Activated T-cell treated with anti-CD3 and anti-CD28 coated beads, Interleukin-2, amount 50 U/mL, for 72 hours (primary cell): ENCODE measurements around the gene CACNG4. TPM values are rescaled to one million over a fixed set of nuclear protein-coding genes. Genes with fewer than 3 reads are reported as not detected.
"Not testable (repeated sequence)": the region's sequence is repeated elsewhere in the genome, so short reads cannot be mapped to it uniquely, and the experiment has no call there.

ENCODE experiments used
- ATAC-seq, 2 donors: fragments of 150-1000 bp; cut with Tn5 transposase; replicated peaks in 1 of 2; 2 replicates each; pipeline ENCODE4 v1.10.0; 2021; ENCODE audit warnings: moderate library complexity in 2 of 2, mild to moderate bottlenecking in 1 of 2
- DNase-seq, 2 donors: peaks; one replicate each; pipeline ENCODE4 v3.0.0; 2021 to 2022; ENCODE audit warnings: mixed read lengths in 1 of 2
- H3K27ac Mint-ChIP-seq: one replicate; pipeline ENCODE4 v1.8.0; 2022; ENCODE audit warnings: mild to moderate bottlenecking, moderate library complexity, mixed read lengths
- H3K27me3 Mint-ChIP-seq: one replicate; pipeline ENCODE4 v1.8.0; 2022; ENCODE audit warnings: low read depth, mixed read lengths
- H3K36me3 Mint-ChIP-seq, 2 donors: one replicate each; pipeline ENCODE4 v1.8.0; 2022; ENCODE audit warnings: mixed read lengths in 2 of 2, mild to moderate bottlenecking in 1 of 2; ENCODE audit not compliant: insufficient read depth in 2 of 2
- H3K4me1 Mint-ChIP-seq: one replicate; pipeline ENCODE4 v1.8.0; 2022; ENCODE audit warnings: low read depth, mixed read lengths
- H3K4me3 Mint-ChIP-seq, 2 donors: one replicate each; pipeline ENCODE4 v1.8.0; 2022; ENCODE audit warnings: mild to moderate bottlenecking in 2 of 2, mixed read lengths in 2 of 2, moderate library complexity in 2 of 2
- H3K9me3 Mint-ChIP-seq, 2 donors: one replicate each; pipeline ENCODE4 v1.8.0; 2022; ENCODE audit warnings: mixed read lengths in 2 of 2
- total RNA-seq, 2 donors: library from RNA; stranded (reverse); gene quantifications; one replicate each; pipeline ENCODE4 v1.2.3, GENCODE V29; 2022

CACNG4 gene
- total RNA-seq, 2 donors from 2014 or later: not detected

- H3K4me3 Mint-ChIP-seq, H3K9me3 Mint-ChIP-seq: not testable (repeated sequence)
Measured at GRCh38 chr17:67041119-67041518, 76.6 kb downstream of the CACNG4 start.

GRCh38 chr17:67041531-67041930 lies 77.0 kb downstream of the CACNG4 start:
- Mint-ChIP-seq H3K27me3 (peaks cover 17% of the 10 kb centered on the region), H3K27ac (no peak overlapping the region), H3K4me1 (no peaks in the 10 kb centered on the region), H3K36me3 (no peaks in the 10 kb centered on the region), H3K4me3 (no peak overlapping the region), H3K9me3 (peaks cover 0 to 3% of the 10 kb centered on the region in 2 donors)
- ATAC-seq (no peak), DNase-seq (no peak)

More at GRCh38 chr17:67041119-67041518, 76.6 kb downstream of the CACNG4 start:
- H3K27ac Mint-ChIP-seq, H3K36me3 Mint-ChIP-seq, ATAC-seq, DNase-seq, H3K4me1 Mint-ChIP-seq: not testable (repeated sequence)
- H3K27me3 Mint-ChIP-seq: peaks cover 21% of the 10 kb centered on the region

GRCh38 chr17:67041941-67042899 lies 77.7 kb downstream of the CACNG4 start:
- peaks cover 0 to 3% of the 10 kb centered on the region in 2 donors for H3K9me3 Mint-ChIP-seq
- ATAC-seq: no peak

GRCh38 chr17:67043283-67043682 lies 78.8 kb downstream of the CACNG4 start:
- ATAC-seq: no peak
- no peaks in the 10 kb centered on the region for H3K4me1 Mint-ChIP-seq

More at GRCh38 chr17:67041941-67042899, 77.7 kb downstream of the CACNG4 start:
- no peak for DNase-seq
- no peak overlapping the region for H3K27ac Mint-ChIP-seq
- H3K36me3 Mint-ChIP-seq: peaks cover 0 to 2% of the 10 kb centered on the region in 2 donors
- no peaks in the 10 kb centered on the region for H3K4me1 Mint-ChIP-seq
- H3K27me3 Mint-ChIP-seq: peaks cover 10% of the 10 kb centered on the region
- H3K4me3 Mint-ChIP-seq: no peak overlapping the region

GRCh38 chr17:67044016-67044772 lies 79.7 kb downstream of the CACNG4 start, which contains the start of gene CACNG1:
TSS of gene CACNG1 (plus strand) at chr17:67044554. CDS start at chr17:67044661, 107 bp downstream.
- DNase-seq (no peak), ATAC-seq (no peak)
- H3K9me3 Mint-ChIP-seq: peaks cover 7 to 10% of the 10 kb centered on the region in 2 donors
- no peak within 1 kb of the TSS for H3K27ac Mint-ChIP-seq
- H3K27me3 Mint-ChIP-seq: no peaks in the 10 kb centered on the region
- H3K4me3 Mint-ChIP-seq: no peak within 1 kb of the TSS
- no peaks in the 10 kb centered on the region for H3K4me1 Mint-ChIP-seq
- H3K36me3 Mint-ChIP-seq: peaks cover 9 to 14% of the 10 kb centered on the region in 2 donors

More at GRCh38 chr17:67043283-67043682, 78.8 kb downstream of the CACNG4 start:
- peaks cover under 1 to 3% of the 10 kb centered on the region in 2 donors for H3K9me3 Mint-ChIP-seq
- no peak overlapping the region for H3K4me3 Mint-ChIP-seq
- H3K27me3 Mint-ChIP-seq: peaks cover 5% of the 10 kb centered on the region
- H3K27ac Mint-ChIP-seq: no peak overlapping the region
- DNase-seq: no peak
- peaks cover 3 to 9% of the 10 kb centered on the region in 2 donors for H3K36me3 Mint-ChIP-seq

GRCh38 chr17:67044940-67045339 lies 80.4 kb downstream of the CACNG4 start:
- Mint-ChIP-seq H3K27ac (no peak overlapping the region), H3K27me3 (no peaks in the 10 kb centered on the region), H3K4me3 (no peak overlapping the region), H3K9me3 (peaks cover 10% of the 10 kb centered on the region in 2 donors), H3K4me1 (no peaks in the 10 kb centered on the region), H3K36me3 (peaks cover 9 to 14% of the 10 kb centered on the region in 2 donors)
- no peak for ATAC-seq
- DNase-seq: no peak

- ATAC-seq: no peak
- DNase-seq: no peak
- Mint-ChIP-seq H3K4me1 (no peaks in the 10 kb centered on the region), H3K9me3 (peaks cover 10% of the 10 kb centered on the region in 2 donors), H3K4me3 (no peak overlapping the region), H3K27ac (no peak overlapping the region), H3K36me3 (peaks cover 9 to 14% of the 10 kb centered on the region in 2 donors), H3K27me3 (no peaks in the 10 kb centered on the region)
Measured at GRCh38 chr17:67046398-67046797, 81.9 kb downstream of the CACNG4 start.

- H3K9me3 Mint-ChIP-seq: peaks cover 10% of the 10 kb centered on the region in 2 donors
Measured at GRCh38 chr17:67047382-67047781, 82.9 kb downstream of the CACNG4 start.

GRCh38 chr17:67049025-67049739 lies 84.7 kb downstream of the CACNG4 start:
- no peak for ATAC-seq
- Mint-ChIP-seq H3K4me3 (no peak overlapping the region), H3K36me3 (peaks cover 9 to 14% of the 10 kb centered on the region in 2 donors), H3K27ac (no peak overlapping the region), H3K27me3 (no peaks in the 10 kb centered on the region), H3K9me3 (peaks cover 10% of the 10 kb centered on the region in 2 donors), H3K4me1 (no peaks in the 10 kb centered on the region)
- DNase-seq: no peak

More at GRCh38 chr17:67047382-67047781, 82.9 kb downstream of the CACNG4 start:
- Mint-ChIP-seq H3K27ac (no peak overlapping the region), H3K4me1 (no peaks in the 10 kb centered on the region), H3K36me3 (peaks cover 9 to 14% of the 10 kb centered on the region in 2 donors), H3K4me3 (no peak overlapping the region), H3K27me3 (no peaks in the 10 kb centered on the region)
- no peak for ATAC-seq
- DNase-seq: no peak

GRCh38 chr17:67050066-67050465 lies 85.6 kb downstream of the CACNG4 start:
- DNase-seq: no peak
- Mint-ChIP-seq H3K9me3 (peaks cover 10% of the 10 kb centered on the region in 2 donors), H3K4me3 (no peak overlapping the region), H3K4me1 (no peaks in the 10 kb centered on the region), H3K36me3 (peaks cover 9 to 14% of the 10 kb centered on the region in 2 donors), H3K27me3 (no peaks in the 10 kb centered on the region), H3K27ac (no peak overlapping the region)
- ATAC-seq: no peak

GRCh38 chr17:67050471-67051154 lies 86.1 kb downstream of the CACNG4 start:
- no peaks in the 10 kb centered on the region for H3K27me3 Mint-ChIP-seq
- H3K27ac Mint-ChIP-seq: no peak overlapping the region
- DNase-seq (no peak), ATAC-seq (no peak)
- H3K36me3 Mint-ChIP-seq: peaks cover 9 to 14% of the 10 kb centered on the region in 2 donors
- H3K4me3 Mint-ChIP-seq: no peak overlapping the region
- no peaks in the 10 kb centered on the region for H3K4me1 Mint-ChIP-seq
- H3K9me3 Mint-ChIP-seq: peaks cover 10% of the 10 kb centered on the region in 2 donors

GRCh38 chr17:67051155-67051538 lies 86.6 kb downstream of the CACNG4 start:
- H3K9me3 Mint-ChIP-seq: peaks cover 10% of the 10 kb centered on the region in 2 donors
- no peak overlapping the region for H3K27ac Mint-ChIP-seq
- H3K36me3 Mint-ChIP-seq: peaks cover 9 to 14% of the 10 kb centered on the region in 2 donors
- no peaks in the 10 kb centered on the region for H3K4me1 Mint-ChIP-seq
- no peak for DNase-seq
- no peak overlapping the region for H3K4me3 Mint-ChIP-seq
- H3K27me3 Mint-ChIP-seq: no peaks in the 10 kb centered on the region
- no peak for ATAC-seq
